Keratinocyte (primary cell): ENCODE results near the gene ENPP1.

Source experiments
- EZH2 ChIP-seq: IDR thresholded peaks from one replicate; pipeline ENCODE4 v1.6.1; 2012; ENCODE audit warnings: inconsistent platforms, mild to moderate bottlenecking, low read length, moderate library complexity
- TF ChIP-seq, protein P1 (sequence below), 3 experiments: IDR thresholded peaks in 1 of 3; conservative IDR thresholded peaks in 1 of 3; optimal IDR thresholded peaks in 1 of 3; 2 replicates in 2 of 3; 3 replicates in 1 of 3; pipeline versions ENCODE3 to v1.5.1; 2011; ENCODE audit warnings: low read length in 3 of 3, mild to moderate bottlenecking in 3 of 3, moderate library complexity in 2 of 3, control low read depth in 1 of 3, inconsistent platforms in 1 of 3; ENCODE audit not compliant: insufficient read depth in 2 of 3; ENCODE audit errors: extremely low read depth in 1 of 3

DNA sequence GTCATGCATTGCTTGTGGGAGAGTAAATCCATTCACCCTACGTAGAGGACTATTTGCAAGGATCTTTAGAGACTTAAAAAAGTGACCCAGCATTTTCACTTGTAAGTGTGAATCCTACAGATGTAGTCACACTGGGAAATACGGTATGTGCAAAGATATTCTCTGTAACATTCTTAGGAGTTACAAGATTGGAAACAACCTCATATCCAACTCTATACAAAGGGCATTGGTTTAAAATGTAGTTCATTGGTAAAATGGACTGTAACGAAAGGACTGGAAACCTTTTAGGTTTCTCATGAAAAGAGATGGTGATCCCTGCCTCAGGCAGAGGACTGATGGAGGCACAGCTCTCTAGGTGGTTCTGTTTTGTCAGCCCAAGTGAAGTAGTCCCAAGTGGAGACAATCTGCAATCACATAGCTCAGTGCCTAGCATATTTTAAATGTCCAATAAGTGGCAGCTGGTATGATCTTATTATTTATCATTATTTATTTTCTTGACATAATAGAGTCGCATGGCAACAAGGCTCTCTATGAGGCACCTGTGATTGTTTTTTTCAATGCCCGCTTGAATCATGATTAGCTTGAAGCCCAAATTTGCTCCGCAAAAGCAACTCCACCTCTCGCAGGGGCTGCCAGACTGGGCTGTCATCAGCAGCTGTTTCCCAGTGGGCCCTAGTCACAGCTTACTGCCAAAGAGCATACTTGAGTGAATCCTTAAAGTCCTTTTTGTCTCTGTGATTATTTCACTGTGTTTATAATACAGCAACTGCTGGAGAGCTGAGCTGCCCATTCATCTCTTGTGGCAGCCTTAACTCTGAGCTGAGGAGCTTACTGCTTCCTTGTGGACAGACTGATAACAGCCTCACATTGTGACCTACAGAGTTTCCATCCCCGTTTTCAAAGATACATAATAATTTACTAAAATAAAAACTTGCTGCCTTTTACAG is 19.8 kb upstream of the ENPP1 start:
- TF ChIP-seq, protein P1, sequence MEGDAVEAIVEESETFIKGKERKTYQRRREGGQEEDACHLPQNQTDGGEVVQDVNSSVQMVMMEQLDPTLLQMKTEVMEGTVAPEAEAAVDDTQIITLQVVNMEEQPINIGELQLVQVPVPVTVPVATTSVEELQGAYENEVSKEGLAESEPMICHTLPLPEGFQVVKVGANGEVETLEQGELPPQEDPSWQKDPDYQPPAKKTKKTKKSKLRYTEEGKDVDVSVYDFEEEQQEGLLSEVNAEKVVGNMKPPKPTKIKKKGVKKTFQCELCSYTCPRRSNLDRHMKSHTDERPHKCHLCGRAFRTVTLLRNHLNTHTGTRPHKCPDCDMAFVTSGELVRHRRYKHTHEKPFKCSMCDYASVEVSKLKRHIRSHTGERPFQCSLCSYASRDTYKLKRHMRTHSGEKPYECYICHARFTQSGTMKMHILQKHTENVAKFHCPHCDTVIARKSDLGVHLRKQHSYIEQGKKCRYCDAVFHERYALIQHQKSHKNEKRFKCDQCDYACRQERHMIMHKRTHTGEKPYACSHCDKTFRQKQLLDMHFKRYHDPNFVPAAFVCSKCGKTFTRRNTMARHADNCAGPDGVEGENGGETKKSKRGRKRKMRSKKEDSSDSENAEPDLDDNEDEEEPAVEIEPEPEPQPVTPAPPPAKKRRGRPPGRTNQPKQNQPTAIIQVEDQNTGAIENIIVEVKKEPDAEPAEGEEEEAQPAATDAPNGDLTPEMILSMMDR (optimal IDR thresholded peaks at IDR 0.05 in 1 of 3, IDR thresholded peaks at IDR 0.05 in 1 of 3, conservative IDR thresholded peaks at IDR 0.05 in 1 of 3; ENCODE audit: extremely low read depth in 1 of 3, insufficient read depth in 2 of 3, low read length in 3 of 3), result no peak
- no peak for TF ChIP-seq EZH2
